KBM-7 (cell line): Measurements from ENCODE around the gene UNC5CL.

Experiments
- DNase-seq: peaks from one replicate; pipeline ENCODE4 v3.0.0-alpha.2; 2015
- in situ Hi-C: fragments of 300-500 bp; cut with MboI; formaldehyde crosslinking; loops from 2 replicates; pipeline ENCODE4 v1.14.3; 2020; ENCODE audit warnings: low sequenced_read_pairs, low pct_unique_long_range_greater_than_20kb, mixed read lengths

The UNC5CL gene

DNA sequence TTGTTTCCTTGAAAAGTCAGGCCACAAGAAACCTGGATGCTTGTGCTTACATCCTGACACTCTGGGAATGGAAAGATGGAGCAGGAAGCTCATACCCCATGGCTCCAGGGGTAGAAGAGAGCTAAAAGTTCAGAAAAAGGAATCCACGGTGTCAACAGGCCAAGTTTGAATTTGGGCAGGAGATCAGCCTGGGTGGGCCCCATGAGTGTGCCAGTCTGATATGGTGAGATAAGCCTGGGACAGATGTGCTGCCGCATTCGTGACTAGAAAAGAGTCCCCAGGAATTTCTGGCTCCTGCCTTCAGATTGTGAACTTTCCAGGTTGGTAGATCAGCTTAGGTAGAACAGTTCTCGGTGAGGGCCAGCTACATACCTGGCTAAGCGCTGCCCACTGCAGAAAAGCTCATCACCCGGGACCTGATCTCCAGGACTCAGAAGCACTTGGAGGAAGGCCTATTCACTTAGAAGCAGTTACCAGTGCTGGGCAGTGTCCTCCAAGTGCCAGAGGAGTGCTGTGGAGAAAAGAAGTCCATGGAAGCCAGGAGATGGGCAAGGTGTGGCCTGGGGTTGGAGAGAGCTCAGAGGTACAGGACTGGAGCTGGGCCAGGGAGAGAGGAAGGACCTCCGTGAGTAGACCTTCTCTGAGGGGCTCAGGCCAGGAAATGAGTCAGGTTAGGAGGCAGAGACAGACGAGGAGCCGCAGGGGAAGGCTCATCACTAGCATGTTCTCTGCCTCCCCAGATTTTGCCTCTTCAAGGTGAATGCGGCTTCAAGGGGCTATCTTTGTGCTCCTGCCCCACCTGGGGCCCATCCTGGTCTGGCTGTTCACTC, 3.4 kb upstream of the UNC5CL start, which contains the start of gene TSPO2:
TSS of gene TSPO2 (plus strand) at position 242 of the 830 bp plus-strand sequence. CDS start at position 761, 519 bp downstream.
- in situ Hi-C loops: no loop called here
- DNase-seq: no peak

DNA sequence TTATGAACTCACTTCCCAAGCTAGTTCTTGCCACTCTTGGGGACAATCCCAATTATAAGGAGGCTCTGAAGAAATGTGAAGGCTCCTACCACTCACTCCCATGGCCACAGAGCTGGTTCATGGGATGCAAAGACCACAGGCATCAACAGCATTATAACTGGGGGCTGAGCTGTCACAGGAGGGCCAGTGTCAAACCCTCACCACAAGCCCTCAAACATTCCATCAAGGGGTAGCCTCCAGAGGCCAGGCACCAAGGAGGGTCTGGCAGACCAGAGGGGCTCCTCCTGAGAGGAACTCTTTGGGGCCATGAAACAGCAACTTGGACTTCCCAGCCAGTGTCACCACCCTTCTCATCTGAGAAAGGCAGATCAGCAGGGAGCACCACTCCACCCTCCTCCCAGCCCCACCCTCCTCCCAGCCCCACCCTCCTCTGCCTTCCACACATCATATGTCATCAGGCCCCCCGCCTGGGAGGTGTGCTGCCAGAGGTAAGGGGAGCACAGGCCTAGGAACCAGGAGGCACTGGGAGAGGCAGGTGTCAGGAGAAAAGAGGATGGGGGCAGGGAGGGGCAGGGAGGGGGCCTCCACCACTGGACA, 2.0 kb upstream of the UNC5CL start:
- no peak for DNase-seq
- in situ Hi-C loops: no loop called here

DNA sequence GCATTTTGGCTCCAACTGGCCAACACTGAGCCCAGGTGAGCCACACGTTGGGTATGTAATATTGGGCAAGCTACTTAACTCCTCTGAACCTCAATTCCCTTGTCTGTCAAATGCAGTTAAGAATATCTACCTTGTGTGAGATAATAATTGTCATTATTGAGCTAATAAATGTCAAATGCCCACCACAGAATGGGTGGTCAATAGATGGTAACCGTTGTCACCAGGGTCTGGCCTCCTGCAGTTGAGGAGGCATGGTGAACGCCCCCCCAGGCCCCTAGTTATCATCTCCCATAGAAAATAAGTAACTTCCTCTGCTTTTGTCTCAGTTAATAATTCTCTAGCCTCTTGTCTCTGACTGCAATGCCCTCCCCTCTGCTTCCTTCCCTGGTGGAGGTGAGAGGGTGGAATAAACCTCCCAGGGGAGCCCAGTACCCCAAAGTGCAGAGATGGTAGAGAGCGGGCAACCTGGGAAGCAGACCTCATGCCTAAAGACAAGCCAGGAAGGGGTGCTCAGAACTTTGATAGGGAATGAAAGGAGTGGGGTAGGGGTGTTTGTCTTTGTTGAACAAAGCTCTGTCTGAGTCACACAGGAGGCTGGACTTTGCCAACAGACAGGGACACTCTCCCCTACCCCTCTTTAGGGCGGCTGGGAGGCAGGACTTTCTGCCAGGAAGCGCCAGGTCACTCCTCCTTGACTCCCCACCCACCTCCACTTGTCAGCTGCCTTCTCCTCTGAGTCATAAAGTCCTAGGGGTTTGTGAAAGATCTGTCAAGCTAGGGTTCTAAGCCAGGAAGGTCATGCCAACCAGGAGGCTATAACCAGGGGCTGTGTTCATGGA, 1.3 kb upstream of the UNC5CL start:
- DNase-seq: no peak
- in situ Hi-C loops: no loop called here

DNA sequence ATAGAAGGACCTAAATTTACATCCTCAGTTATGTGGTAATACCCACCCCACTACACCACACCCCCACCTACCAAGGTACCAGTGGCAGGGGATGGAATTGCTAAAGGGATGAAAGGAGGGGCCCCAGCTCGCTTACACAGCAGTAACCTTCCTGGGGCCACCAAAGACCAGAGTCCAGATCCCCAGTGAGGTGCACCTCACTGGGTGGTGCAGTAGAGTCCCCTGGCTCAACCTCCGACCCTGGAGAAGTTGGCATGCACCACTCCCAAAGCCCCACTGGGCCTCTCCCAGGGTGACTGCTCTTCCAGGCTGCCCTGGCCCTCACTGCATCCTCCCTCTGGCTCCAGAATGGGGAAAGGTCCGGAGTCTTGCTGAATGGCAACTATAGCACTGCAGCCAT, 816 bp downstream of the UNC5CL start:
- in situ Hi-C loops: no loop called here
- no peak for DNase-seq

DNA sequence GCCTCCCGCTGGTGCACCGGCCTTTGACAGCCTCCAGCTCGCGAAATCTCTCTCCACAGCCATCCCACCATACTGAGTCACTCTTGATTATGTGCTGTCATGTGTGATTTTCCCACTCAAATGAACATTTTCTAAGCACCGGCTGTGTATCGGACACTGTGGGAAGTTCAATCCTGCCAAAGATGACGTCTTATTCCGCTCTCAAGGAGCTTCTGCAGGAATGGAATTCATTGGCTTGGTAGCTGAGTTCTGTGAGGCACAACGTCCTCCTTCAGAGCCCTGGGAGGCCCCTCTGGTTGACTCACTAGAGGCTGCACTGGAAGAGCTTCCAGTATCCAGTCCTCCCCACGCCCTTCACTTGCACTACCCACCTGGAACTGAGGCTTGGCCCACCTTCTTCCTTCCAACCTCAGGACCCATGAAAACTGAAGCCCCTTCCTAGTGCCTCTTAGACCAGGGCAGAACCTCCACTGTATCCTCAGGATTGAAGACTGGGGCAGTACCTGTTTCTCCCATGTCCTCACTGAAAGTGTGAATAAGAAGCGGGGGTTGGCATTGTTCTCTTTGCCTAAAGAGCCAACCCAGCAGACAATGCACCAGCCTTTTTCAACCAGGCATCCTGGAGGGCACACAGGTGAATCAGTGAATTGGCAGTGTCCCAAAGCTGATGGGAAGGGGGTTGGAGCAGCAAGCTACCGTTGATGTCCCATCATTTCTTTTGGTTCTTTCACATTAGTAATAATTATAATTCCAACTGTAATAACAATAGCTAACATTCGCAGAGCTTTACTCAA, 1.7 kb downstream of the UNC5CL start:
- in situ Hi-C loops: no loop called here
- DNase-seq: no peak

DNA sequence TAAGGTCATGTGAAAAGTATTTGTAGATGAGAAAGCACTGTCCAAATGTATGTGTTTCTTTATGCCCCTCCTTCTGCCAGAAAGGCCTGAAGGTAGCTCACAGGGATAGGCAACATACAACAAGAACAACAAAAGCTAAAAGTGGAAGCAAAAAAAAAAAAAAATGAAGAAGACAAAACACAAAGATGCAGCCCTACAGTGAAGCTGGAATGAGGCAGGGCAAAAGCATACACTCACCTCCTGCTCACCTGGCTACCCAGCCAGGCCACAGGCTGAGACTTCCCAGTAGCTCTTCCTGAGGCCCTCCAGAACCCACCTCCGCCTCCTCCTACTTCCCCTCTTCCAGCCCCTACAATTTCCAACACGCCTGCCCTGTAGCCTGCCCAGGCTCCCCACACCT, 2.4 kb downstream of the UNC5CL start:
- no peak for DNase-seq
- in situ Hi-C loops: no loop called here

DNA sequence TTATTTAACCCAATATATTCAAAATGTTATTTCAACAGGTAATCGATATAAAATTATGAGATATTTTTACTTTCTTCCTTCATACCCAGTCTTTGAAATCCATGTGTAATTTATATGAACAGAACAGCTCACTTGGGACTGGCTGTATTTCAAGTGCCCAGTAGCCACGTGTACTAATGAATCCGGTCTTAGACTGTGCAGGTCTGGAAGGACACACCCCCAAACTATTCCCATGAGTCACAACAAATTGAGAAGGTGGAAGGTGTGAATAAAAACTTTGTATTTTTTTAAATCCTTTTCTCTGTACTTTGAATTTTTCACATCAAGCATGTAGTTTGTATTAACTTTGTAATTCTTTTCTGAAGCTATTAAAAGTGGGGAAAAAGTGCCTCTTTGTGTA, 2.8 kb downstream of the UNC5CL start:
- in situ Hi-C loops: no loop called here
- no peak for DNase-seq

DNA sequence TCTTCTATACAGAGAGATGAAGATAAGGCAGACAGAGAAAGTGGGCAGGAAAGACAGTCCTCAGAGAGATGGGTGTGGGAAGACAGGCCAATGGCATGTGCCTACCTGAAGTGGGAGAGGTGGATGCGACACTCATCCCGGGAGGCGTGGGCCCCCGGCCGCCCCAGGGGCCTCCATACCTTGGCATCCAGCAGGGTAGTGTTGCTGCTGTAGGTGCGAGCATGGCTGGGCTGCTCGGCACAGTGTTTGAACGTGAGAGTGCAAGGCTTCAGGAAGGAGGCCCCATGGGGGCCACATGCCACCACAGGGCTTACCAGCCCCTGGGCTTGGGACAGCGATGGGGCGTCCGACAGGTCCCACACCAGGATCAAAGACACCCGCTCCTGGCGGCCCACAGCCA, 5.2 kb downstream of the UNC5CL start:
- in situ Hi-C loops: no loop called here

DNA sequence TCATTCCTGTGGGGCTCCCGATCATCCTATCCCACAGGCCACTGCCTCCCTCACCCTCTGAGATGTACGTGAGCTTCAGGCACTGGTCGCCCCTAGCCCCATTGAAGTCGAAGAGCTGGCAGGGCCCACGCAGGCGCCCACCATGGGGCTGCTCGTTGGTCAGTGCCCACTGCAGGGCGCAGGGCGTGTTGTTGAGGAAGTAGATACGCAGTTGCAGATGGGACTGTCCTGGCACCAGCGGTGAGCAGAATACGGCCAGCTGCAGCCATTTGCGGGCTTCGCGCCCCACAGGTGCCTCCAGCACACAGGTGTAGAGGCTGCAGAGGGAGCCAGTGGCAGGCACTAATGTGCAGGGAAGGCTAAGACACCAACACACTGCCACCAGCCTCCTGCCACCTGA, 6.2 kb downstream of the UNC5CL start:
- DNase-seq: no peak
- in situ Hi-C loops: no loop called here

More for the DNA sequence above, 5.2 kb downstream of the UNC5CL start:
- DNase-seq: no peak

DNA sequence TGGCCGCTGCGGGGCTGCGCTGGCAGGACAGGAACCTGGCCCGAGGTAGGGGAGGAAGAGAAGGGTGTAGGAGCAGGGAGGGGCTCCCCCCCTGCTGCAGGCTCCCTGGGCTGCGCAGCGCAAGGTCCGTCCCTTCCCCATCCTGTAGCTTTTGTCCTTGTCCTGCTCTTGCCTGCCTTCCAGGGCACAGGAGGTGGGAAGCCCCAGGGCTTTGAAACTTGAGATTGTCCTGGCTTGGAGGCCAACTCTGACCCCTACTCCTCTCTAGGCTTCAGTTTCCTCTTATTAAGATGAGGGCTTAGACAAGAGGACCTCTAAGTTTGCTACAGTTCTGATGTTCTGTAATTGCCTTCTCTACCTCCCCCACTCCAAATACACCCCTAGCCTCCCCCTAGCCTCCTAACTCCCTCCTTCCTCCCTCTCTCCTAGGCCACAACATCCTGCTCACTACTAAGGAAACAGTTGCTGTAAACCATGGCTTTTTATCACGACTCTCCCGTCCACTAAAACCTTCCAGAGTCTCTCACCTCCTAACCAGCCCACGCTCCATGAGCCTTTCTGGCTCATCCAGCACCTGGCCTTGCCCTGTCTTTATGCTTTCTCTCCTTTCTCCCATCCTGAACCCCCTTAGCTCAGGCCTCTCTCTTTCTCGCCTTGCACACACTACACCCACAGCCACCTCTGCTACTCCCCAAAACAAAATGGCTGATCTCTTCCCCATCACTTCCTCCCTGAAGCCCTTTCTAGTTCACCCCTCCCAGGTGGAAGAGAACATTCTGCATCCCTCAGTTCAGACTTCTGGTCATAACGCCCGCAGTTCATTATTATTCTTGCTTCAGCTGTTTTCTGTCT, 10.2 kb downstream of the UNC5CL start:
- in situ Hi-C loops: no loop called here
- peak; percentile 75 for DNase-seq

DNA sequence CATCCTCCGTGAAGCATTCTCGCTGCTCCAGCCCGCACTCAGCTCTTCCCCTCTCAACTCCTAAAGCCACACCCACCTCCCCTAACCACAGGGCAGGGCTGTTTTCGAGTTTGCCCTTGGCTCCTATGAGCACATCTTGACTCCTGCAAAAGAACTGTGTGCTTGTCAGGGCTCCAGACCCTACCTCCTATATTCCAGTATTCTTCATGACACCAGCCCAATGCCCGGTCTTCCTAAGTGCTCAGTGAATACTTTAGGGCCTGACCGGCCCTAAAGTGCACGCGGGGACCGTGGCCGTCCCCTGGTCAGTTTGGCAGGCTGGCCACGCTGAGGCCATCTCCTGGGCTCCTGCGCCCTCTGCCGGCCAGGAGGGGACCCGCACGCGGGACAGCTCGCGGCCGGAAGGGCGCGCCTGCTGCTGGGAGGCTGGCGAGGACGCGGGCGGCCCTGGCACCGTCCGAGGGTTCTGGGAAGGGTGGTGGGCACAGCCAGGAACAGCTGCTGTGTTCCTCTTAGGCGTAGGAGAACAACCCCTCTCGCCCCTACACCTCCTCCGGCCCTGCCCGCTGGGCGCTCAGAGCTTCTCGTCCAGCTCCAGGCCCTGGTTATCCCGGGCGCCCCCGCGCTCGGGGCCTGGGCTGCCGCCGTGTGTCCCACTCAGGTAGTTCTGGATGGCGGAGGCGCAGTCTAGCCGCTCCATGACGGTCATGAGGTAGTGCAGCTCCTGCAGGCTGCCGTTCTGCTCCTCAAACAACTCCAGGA, 11.0 kb downstream of the UNC5CL start:
- peak; percentile 96 for DNase-seq
- in situ Hi-C loops: no loop called here

DNA sequence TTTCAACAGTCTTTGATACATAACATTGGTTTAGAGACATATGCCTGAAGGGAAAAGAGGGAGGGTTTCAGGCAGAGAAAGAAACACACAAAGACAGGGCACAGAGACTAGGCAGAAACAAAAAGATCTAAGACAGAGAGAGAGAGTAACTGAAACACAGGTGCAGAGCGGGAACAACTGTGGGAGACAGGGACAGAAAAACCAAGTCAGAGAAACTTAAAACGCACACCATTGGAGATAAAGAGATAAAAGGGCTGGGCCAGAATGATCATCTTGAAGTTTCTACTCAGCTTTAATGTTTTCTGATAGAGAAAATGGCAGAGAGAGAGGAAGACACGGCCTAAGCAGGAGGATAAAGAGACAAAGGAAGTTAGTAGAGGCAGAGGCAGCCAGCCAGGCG, 11.8 kb downstream of the UNC5CL start:
- in situ Hi-C loops: no loop called here

DNA sequence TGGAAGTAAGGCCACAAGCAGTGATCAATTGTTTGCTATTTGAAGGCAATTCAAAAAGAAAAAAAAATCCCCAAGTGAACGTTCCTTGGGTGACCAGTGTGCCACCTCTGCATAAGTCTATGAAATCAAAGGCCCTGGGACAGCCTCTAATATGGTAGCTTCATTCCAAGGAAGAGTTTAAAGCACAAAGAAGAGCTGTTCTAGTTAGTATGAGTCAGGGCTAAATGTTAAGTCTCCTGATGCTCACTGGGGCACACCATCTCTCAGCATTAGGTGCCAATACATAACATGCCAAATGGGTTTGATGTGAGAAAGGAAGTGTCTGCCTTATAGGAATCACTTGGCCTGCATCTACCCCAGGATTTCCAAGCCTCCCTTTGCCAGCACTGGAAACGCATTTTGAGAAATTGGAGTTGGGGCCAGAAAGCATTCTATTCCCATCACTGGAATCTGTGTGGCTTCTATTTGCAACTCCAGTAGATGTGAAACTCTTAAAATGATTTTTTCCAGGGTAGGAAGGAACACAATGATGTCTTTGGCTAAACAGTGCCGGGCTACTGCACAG, 13.0 kb downstream of the UNC5CL start:
- no peak for DNase-seq
- in situ Hi-C loops: no loop called here

More for the DNA sequence above, 11.8 kb downstream of the UNC5CL start:
- no peak for DNase-seq

DNA sequence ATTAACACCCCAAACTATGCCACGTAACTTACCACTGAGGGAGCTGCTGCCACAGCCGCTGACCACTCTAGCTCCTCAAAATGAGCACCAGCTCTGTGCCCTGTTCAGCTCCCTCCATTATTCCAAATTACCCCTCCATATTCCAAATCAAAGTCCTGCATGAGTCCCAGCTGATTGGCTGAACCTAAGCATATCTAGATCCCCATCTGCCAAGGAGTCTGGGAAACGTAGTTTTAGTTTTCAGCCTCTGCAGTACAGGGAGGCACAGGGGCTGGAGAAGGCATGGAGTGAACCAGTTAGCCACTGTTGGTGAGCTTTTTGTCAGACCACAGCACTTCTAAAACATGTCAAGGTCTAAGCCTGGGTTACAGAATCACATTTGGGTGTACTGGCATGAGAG, 15.9 kb downstream of the UNC5CL start:
- in situ Hi-C loops: no loop called here
- no peak for DNase-seq

DNA sequence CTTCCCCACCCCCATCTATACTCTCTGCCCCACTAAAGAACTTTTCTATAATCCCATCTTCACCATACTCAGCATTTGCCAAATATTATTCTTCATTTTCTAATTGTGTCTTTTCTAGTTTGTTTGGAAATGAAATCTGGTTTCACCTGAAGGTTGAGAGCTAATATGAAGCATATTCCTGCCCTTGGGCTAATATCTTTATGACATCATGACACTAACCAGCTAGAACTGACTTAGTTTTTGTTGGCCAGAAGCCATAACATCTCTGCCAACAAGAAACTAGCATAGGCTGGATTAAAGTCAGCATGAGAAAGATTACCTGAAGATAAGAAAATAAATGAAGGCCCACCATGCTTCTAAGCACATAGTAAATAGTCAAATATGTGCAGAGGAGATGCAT, 16.7 kb downstream of the UNC5CL start:
- no peak for DNase-seq
- in situ Hi-C loops: no loop called here

DNA sequence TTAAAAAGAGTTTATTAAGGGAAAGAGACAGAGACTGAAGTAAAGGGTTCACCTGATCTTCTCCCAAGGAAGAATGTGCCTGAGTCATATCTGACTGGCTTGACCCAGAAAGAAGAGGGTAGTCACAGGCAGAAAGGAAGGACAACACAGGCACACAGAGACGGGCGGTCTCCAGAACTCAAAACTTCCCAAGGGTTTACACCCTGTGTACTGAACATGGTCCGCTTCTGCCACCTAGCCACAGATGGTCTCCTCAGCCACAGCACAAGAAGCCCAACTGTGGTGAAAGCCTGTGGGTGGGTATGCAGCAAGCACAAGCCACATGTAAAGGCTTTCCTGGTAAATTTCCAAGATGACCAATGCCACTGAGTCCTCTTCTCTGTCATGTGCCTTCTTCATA, 17.2 kb downstream of the UNC5CL start:
- DNase-seq: no peak
- in situ Hi-C loops: no loop called here

DNA sequence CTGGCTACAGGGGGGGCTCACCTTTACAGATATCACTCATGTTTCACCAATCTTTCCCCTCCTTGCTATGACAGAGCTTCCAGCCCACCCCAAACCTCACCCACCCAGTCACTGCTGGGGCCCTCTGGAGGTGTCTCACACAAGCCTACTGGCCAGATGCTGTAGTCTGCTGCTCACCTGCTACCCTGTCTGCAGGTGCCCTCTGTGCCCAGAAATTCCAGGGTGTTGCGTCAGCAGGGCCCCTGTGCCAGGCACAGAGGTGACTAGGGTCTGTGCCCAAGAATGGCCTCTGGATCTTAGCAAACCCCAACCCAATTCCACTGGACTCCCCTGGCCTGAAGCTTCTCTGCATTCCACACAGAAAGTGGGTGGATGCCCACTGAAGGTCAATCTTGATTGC, 21.4 kb downstream of the UNC5CL start:
- no peak for DNase-seq
- in situ Hi-C loops: no loop called here
